H9 (cell line): ENCODE data around the gene POU2AF3. TPM values are rescaled to one million over a fixed set of nuclear protein-coding genes. Genes with fewer than 3 reads are reported as not detected.

Experiments used
- DNase-seq: peaks from one replicate; pipeline ENCODE4 v3.0.0-alpha.2; 2017
- H2AFZ ChIP-seq: one replicate; pipeline ENCODE4 v1.6.1; 2013; ENCODE audit warnings: mild to moderate bottlenecking, low read length, control low read depth, moderate library complexity
- H2AK5ac ChIP-seq: 2 replicates; pipeline ENCODE4 v1.6.1; 2013; ENCODE audit warnings: low read length, control low read depth, mixed read lengths; ENCODE audit not compliant: insufficient read length
- H2BK120ac ChIP-seq: one replicate; pipeline ENCODE4 v1.6.1; 2013; ENCODE audit warnings: low read depth, mild to moderate bottlenecking, low read length, control low read depth, inconsistent platforms; ENCODE audit not compliant: poor library complexity, severe bottlenecking
- H2BK12ac ChIP-seq: 2 replicates; pipeline ENCODE4 v1.6.1; 2013; ENCODE audit warnings: low read length, control low read depth, mixed read lengths, low read depth; ENCODE audit not compliant: insufficient read length
- H2BK15ac ChIP-seq: 2 replicates; pipeline ENCODE4 v1.6.1; 2013; ENCODE audit warnings: low read depth, low read length, control low read depth
- H2BK20ac ChIP-seq: one replicate; pipeline ENCODE4 v1.6.1; 2013; ENCODE audit warnings: low read depth, mild to moderate bottlenecking, low read length, control low read depth, inconsistent platforms; ENCODE audit not compliant: poor library complexity, severe bottlenecking
- H2BK5ac ChIP-seq: 2 replicates; pipeline ENCODE4 v1.6.1; 2013; ENCODE audit warnings: low read length, control low read depth, mixed read lengths; ENCODE audit not compliant: insufficient read length
- H3K14ac ChIP-seq: 2 replicates; pipeline ENCODE4 v1.6.1; 2013; ENCODE audit warnings: low read length, control low read depth; ENCODE audit not compliant: insufficient read depth
- H3K18ac ChIP-seq: 2 replicates; pipeline ENCODE4 v1.6.1; 2013; ENCODE audit warnings: low read depth, mild to moderate bottlenecking, mixed read lengths, low read length, control low read depth; ENCODE audit not compliant: insufficient read length
- H3K23ac ChIP-seq: 2 replicates; pipeline ENCODE4 v1.6.1; 2013; ENCODE audit warnings: low read length, control low read depth, mixed read lengths, low read depth; ENCODE audit not compliant: insufficient read length
- H3K23me2 ChIP-seq: 2 replicates; pipeline ENCODE4 v1.6.1; 2013; ENCODE audit warnings: low read depth, mild to moderate bottlenecking, mixed read lengths, low read length, control low read depth; ENCODE audit not compliant: insufficient read length, poor library complexity, severe bottlenecking
- H3K27ac ChIP-seq: 2 replicates; pipeline ENCODE4 v1.5.1; 2013; ENCODE audit warnings: low read length, control low read depth, mixed read lengths, low read depth; ENCODE audit not compliant: insufficient read length
- H3K27me3 ChIP-seq: 2 replicates; pipeline ENCODE4 v1.6.1; 2013; ENCODE audit warnings: low read length, control low read depth, inconsistent platforms; ENCODE audit not compliant: insufficient read depth
- H3K4ac ChIP-seq: 2 replicates; pipeline ENCODE4 v1.6.1; 2013; ENCODE audit warnings: low read depth, mild to moderate bottlenecking, control low read depth, inconsistent platforms, low read length, moderate library complexity
- H3K4me1 ChIP-seq: 2 replicates; pipeline ENCODE4 v1.6.1; 2013; ENCODE audit warnings: low read length, control low read depth, inconsistent platforms; ENCODE audit not compliant: insufficient read depth
- H3K4me2 ChIP-seq: 2 replicates; pipeline ENCODE4 v1.6.1; 2013; ENCODE audit warnings: low read length, control low read depth, mixed read lengths; ENCODE audit not compliant: insufficient read length, insufficient read depth
- H3K56ac ChIP-seq: 2 replicates; pipeline ENCODE4 v1.6.1; 2013; ENCODE audit warnings: low read depth, mild to moderate bottlenecking, mixed read lengths, low read length, control low read depth; ENCODE audit not compliant: insufficient read length
- H3K79me1 ChIP-seq: 2 replicates; pipeline ENCODE4 v1.6.1; 2013; ENCODE audit warnings: low read depth, mild to moderate bottlenecking, moderate library complexity, low read length, control low read depth, inconsistent platforms; ENCODE audit not compliant: insufficient read depth, poor library complexity, severe bottlenecking
- H3K79me2 ChIP-seq: 2 replicates; pipeline ENCODE4 v1.6.1; 2013; ENCODE audit warnings: low read length, control low read depth, inconsistent platforms; ENCODE audit not compliant: insufficient read depth
- H3K9ac ChIP-seq: 2 replicates; pipeline ENCODE4 v1.6.1; 2013; ENCODE audit warnings: low read length, control low read depth, mixed read lengths; ENCODE audit not compliant: insufficient read length; ENCODE audit errors: extremely low read depth
- H3K9me3 ChIP-seq: one replicate; pipeline ENCODE4 v1.6.1; 2013; ENCODE audit warnings: low read depth, low read length, inconsistent platforms; ENCODE audit not compliant: control insufficient read depth
- H3T11ph ChIP-seq: one replicate; pipeline ENCODE4 v1.6.1; 2013; ENCODE audit warnings: mild to moderate bottlenecking, low read length, control low read depth, inconsistent platforms
- H4K20me1 ChIP-seq: one replicate; pipeline ENCODE4 v1.6.1; 2013; ENCODE audit not compliant: control insufficient read depth, insufficient read length, insufficient read depth
- H4K5ac ChIP-seq: 2 replicates; pipeline ENCODE4 v1.6.1; 2013; ENCODE audit warnings: low read depth, mild to moderate bottlenecking, mixed read lengths, low read length, control low read depth; ENCODE audit not compliant: insufficient read length
- H4K8ac ChIP-seq: replicated peaks from 2 replicates; pipeline ENCODE4 v1.6.1; 2013; ENCODE audit warnings: low read length, control low read depth, mixed read lengths, low read depth; ENCODE audit not compliant: insufficient read length
- H4K91ac ChIP-seq: 2 replicates; pipeline ENCODE4 v1.6.1; 2013; ENCODE audit warnings: low read depth, mild to moderate bottlenecking, moderate library complexity, mixed read lengths, low read length, control low read depth; ENCODE audit not compliant: insufficient read length
- H3K27ac Mint-ChIP-seq, 3 experiments: 2 replicates in 2 of 3; 3 replicates in 1 of 3; pipeline ENCODE4 v1.8.0; 2020 to 2021; ENCODE audit warnings: mixed read lengths in 3 of 3, mild to moderate bottlenecking in 1 of 3, moderate library complexity in 1 of 3
- H3K27me3 Mint-ChIP-seq: 2 replicates; pipeline ENCODE4 v1.8.0; 2021; ENCODE audit warnings: low read depth, mild to moderate bottlenecking, moderate library complexity, mixed read lengths
- H3K36me3 Mint-ChIP-seq, 3 experiments: 2 replicates in 2 of 3; 3 replicates in 1 of 3; pipeline ENCODE4 v1.8.0; 2020 to 2021; ENCODE audit warnings: low read depth in 3 of 3, mixed read lengths in 3 of 3; ENCODE audit not compliant: insufficient read depth in 1 of 3
- H3K4me1 Mint-ChIP-seq, 2 experiments: 2 replicates each; pipeline ENCODE4 v1.8.0; 2020; ENCODE audit warnings: mixed read lengths in 2 of 2
- H3K4me3 Mint-ChIP-seq, 2 experiments: 2 replicates in 1 of 2; 3 replicates in 1 of 2; pipeline ENCODE4 v1.8.0; 2020 to 2021; ENCODE audit warnings: mild to moderate bottlenecking in 2 of 2, mixed read lengths in 2 of 2, moderate library complexity in 1 of 2
- H3K9me3 Mint-ChIP-seq, 2 experiments: 2 replicates in 1 of 2; 3 replicates in 1 of 2; pipeline ENCODE4 v1.8.0; 2020; ENCODE audit warnings: mild to moderate bottlenecking in 2 of 2, mixed read lengths in 2 of 2, moderate library complexity in 1 of 2
- WGBS: extraction: QIAGEN DNeasy Blood & Tissue Kit; methylation state at CpG from one replicate; pipeline ENCODE4 v1.1.7; 2013; ENCODE audit warnings: missing lambda C conversion rate, low lambda C conversion rate, mixed read lengths; ENCODE audit not compliant: insufficient read length; ENCODE audit errors: extremely low coverage; 5-methylcytosine and 5-hydroxymethylcytosine counted together
- microRNA-seq: library from miRNA; unstranded; fragments of <30 nt; microRNA quantifications from one replicate; pipeline ENCODE4, GENCODE V29; 2020; ENCODE audit warnings: borderline microRNAs expressed
- total RNA-seq: library from RNA; stranded (reverse); gene quantifications from 2 replicates; pipeline ENCODE4 v1.2.1, GENCODE V29; 2021
- TF ChIP-seq, protein P1 (sequence below): fragments of 200-600 bp; sonication (generic); conservative IDR thresholded peaks from 3 replicates; pipeline ENCODE4 v1.8.0; 2021; ENCODE audit warnings: antibody characterized with exemption, mild to moderate bottlenecking

POU2AF3 gene
- total RNA-seq, 1 experiment from 2014 or later: 0.52 TPM

DNA sequence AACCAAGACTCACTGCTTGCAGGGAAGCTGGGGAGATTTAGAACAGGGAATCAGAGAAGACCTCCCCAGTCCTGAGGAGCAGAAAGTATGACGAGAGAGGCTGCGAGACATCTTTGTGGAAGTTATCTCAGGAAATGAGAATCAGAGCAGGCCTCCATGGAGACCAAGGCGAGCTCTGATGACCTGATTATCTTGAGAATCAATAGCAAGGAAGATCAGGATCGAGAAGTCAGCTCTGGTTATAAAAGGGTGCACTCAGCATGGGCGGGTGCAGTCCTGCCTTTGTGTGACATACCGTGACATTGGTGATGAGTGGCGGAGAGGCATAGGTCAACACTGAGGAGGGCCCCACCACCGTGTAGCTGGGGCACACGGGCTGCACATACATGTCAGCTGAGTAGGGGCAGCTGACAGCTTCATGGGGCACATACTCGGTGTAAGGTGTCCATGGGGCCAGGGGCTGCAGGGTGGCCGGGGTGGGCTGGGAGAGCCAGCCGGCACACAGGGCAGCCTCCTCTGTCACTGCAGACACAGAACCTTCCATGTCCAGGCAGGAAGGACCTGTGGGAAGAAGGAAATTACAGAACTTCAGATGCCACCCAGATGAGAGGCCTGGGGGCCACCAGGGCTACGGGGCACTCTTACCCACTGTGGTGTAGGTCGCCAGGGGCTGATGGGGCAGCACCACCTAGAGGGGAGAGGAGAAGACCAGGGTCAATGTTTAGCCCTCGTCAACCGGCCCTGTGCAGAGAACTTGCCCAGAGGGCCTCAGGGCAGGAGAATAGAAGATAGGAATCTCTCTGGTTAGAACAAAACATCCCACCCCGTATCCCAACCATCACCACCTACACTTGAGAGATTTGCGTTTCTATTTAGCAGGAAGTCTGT lies 59.0 kb downstream of the POU2AF3 start:
- Mint-ChIP-seq H3K4me1 (no peaks in the 10 kb centered on the region), H3K27ac (0 out of 7 replicates have a peak overlapping the region, but pooled peaks of 1 of the 3 experiments have one; percentile 27), H3K4me3 (no peak overlapping the region), H3K27me3 (peaks cover 3% of the 10 kb centered on the region; the same call in 1 of the 2 replicates), H3K36me3 (no peaks in the 10 kb centered on the region), H3K9me3 (no peaks in the 10 kb centered on the region; a peak in 1 of 5 replicates)
- H4K20me1 ChIP-seq: no peaks in the 10 kb centered on the region
- no peaks in the 10 kb centered on the region for H3K9me3 ChIP-seq
- no peak overlapping the region for H2BK20ac ChIP-seq
- H3K27me3 ChIP-seq: no peaks in the 10 kb centered on the region
- H3K27ac ChIP-seq: no peak overlapping the region
- H3K18ac ChIP-seq: no peak overlapping the region
- H3K14ac ChIP-seq: no peak overlapping the region
- no peak overlapping the region for H3T11ph ChIP-seq
- H2AFZ ChIP-seq: no peak overlapping the region
- no peak overlapping the region for H3K4me2 ChIP-seq
- no peak overlapping the region for H4K8ac ChIP-seq
- no peak overlapping the region for H3K23ac ChIP-seq
- no peak overlapping the region for H3K4ac ChIP-seq
- H2BK15ac ChIP-seq: no peak overlapping the region
- H4K5ac ChIP-seq: no peak overlapping the region
- H3K79me2 ChIP-seq: no peaks in the 10 kb centered on the region
- H2AK5ac ChIP-seq: no peak overlapping the region
- H3K23me2 ChIP-seq: no peaks in the 10 kb centered on the region
- no CpG with 5 or more reads among the region's 18 CpGs for WGBS
- TF ChIP-seq, protein P1, sequence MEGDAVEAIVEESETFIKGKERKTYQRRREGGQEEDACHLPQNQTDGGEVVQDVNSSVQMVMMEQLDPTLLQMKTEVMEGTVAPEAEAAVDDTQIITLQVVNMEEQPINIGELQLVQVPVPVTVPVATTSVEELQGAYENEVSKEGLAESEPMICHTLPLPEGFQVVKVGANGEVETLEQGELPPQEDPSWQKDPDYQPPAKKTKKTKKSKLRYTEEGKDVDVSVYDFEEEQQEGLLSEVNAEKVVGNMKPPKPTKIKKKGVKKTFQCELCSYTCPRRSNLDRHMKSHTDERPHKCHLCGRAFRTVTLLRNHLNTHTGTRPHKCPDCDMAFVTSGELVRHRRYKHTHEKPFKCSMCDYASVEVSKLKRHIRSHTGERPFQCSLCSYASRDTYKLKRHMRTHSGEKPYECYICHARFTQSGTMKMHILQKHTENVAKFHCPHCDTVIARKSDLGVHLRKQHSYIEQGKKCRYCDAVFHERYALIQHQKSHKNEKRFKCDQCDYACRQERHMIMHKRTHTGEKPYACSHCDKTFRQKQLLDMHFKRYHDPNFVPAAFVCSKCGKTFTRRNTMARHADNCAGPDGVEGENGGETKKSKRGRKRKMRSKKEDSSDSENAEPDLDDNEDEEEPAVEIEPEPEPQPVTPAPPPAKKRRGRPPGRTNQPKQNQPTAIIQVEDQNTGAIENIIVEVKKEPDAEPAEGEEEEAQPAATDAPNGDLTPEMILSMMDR: no peak
- H4K91ac ChIP-seq: no peak overlapping the region
- no peak for DNase-seq
- no peak overlapping the region for H2BK120ac ChIP-seq
- no peak overlapping the region for H3K56ac ChIP-seq
- H2BK5ac ChIP-seq: no peak overlapping the region
- no peaks in the 10 kb centered on the region for H3K4me1 ChIP-seq
- no peak overlapping the region for H2BK12ac ChIP-seq
- no peaks in the 10 kb centered on the region for H3K79me1 ChIP-seq
- no peak overlapping the region for H3K9ac ChIP-seq

Small RNAs within 50 kb of the gene (microRNA-seq; reads per million reads assigned to microRNA genes)
- gene MIR4491: not detected

Other genes starting within 250 kb of the POU2AF3 start
- gene POU2AF2, start 52.8 kb upstream of the POU2AF3 start, total RNA-seq: not detected in 2 replicates
- not detected in 2 replicates for gene POU2AF1, start 80.7 kb downstream of the POU2AF3 start, total RNA-seq
- not detected in 2 replicates for gene BTG4, start 213.8 kb downstream of the POU2AF3 start, total RNA-seq
- not detected in 2 replicates for gene HOATZ, start 216.2 kb downstream of the POU2AF3 start, total RNA-seq
- 2.5 and 3.1 TPM in 2 replicates for gene LAYN, start 242.2 kb downstream of the POU2AF3 start, total RNA-seq